Thoracic aorta endothelial cell (primary cell): Measurements from ENCODE around the gene PCDHA9. TPM values are rescaled to one million over a fixed set of nuclear protein-coding genes. Genes with fewer than 3 reads are reported as not detected.

Source experiments
- total RNA-seq: library from RNA; depleted of rRNA; stranded (reverse); fragments of >200 nt; gene quantifications from 2 replicates; pipeline ENCODE4 v1.2.3, GENCODE V29; 2012

Gene PCDHA9, protein sequence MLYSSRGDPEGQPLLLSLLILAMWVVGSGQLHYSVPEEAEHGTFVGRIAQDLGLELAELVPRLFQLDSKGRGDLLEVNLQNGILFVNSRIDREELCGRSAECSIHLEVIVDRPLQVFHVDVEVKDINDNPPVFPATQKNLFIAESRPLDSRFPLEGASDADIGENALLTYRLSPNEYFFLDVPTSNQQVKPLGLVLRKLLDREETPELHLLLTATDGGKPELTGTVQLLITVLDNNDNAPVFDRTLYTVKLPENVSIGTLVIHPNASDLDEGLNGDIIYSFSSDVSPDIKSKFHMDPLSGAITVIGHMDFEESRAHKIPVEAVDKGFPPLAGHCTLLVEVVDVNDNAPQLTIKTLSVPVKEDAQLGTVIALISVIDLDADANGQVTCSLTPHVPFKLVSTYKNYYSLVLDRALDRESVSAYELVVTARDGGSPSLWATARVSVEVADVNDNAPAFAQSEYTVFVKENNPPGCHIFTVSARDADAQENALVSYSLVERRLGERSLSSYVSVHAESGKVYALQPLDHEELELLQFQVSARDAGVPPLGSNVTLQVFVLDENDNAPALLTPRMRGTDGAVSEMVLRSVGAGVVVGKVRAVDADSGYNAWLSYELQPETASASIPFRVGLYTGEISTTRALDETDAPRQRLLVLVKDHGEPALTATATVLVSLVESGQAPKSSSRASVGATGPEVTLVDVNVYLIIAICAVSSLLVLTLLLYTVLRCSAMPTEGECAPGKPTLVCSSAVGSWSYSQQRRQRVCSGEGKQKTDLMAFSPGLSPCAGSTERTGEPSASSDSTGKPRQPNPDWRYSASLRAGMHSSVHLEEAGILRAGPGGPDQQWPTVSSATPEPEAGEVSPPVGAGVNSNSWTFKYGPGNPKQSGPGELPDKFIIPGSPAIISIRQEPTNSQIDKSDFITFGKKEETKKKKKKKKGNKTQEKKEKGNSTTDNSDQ
- total RNA-seq = under 0.01 and 0.07 TPM in 2 replicates

DNA sequence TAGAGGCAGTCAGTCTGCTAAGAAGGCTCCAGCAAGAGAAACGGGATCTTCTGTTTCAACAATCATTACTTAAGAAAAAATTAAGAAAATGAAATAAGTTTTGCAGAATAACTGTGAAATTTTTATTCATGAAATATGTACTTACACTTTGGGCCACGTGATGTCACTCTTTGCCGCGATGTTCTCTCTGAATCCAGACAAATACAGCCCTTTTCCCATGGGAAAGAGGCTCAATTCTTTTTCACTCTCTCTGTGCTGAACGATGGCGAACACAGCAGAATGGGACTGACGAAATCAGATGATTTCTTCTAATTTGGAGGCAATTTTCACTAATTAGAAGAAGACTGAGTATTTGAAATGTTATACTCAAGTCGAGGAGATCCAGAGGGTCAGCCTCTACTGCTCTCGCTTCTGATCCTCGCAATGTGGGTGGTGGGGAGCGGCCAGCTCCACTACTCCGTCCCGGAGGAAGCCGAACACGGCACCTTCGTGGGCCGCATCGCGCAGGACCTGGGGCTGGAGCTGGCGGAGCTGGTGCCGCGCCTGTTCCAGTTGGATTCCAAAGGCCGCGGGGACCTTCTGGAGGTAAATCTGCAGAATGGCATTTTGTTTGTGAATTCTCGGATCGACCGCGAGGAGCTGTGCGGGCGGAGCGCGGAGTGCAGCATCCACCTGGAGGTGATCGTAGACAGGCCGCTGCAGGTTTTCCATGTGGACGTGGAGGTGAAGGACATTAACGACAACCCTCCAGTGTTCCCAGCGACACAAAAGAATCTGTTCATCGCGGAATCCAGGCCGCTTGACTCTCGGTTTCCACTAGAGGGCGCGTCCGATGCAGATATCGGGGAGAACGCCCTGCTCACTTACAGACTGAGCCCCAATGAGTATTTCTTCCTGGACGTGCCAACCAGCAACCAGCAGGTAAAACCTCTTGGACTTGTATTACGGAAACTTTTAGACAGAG, at the start of gene PCDHA9:
PCDHA9 (plus strand) TSS at position 244 of the 964 bp plus-strand sequence; CDS start at position 358, 114 bp downstream.

DNA sequence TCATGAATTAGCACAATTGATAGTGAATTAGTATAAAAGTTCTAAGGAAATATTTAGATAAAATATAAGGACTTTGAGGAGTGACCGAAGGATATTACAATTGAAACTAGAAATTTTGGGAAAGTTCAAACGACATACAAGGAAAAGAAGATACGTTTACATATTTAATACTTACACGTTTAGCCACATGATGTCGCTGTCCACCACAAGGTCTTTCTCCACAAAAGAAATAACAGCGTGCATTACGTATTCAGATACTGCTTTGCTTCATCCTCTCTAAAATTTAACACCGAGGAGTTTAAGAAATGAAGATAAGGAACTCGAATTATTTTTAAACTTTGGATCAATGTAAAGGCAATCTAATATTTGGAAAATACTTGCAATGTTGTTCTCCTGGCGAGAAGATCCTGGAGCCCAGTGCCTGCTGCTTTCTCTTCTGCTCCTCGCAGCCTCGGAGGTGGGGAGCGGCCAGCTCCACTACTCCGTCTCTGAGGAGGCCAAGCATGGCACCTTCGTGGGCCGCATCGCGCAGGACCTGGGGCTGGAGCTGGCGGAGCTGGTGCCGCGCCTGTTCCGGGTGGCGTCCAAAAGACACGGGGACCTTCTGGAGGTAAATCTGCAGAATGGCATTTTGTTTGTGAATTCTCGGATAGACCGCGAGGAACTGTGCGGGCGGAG, 47.2 kb upstream of the PCDHA9 start, which contains the start of gene PCDHA3:
PCDHA3 (plus strand) TSS at position 242 of the 678 bp plus-strand sequence.

DNA sequence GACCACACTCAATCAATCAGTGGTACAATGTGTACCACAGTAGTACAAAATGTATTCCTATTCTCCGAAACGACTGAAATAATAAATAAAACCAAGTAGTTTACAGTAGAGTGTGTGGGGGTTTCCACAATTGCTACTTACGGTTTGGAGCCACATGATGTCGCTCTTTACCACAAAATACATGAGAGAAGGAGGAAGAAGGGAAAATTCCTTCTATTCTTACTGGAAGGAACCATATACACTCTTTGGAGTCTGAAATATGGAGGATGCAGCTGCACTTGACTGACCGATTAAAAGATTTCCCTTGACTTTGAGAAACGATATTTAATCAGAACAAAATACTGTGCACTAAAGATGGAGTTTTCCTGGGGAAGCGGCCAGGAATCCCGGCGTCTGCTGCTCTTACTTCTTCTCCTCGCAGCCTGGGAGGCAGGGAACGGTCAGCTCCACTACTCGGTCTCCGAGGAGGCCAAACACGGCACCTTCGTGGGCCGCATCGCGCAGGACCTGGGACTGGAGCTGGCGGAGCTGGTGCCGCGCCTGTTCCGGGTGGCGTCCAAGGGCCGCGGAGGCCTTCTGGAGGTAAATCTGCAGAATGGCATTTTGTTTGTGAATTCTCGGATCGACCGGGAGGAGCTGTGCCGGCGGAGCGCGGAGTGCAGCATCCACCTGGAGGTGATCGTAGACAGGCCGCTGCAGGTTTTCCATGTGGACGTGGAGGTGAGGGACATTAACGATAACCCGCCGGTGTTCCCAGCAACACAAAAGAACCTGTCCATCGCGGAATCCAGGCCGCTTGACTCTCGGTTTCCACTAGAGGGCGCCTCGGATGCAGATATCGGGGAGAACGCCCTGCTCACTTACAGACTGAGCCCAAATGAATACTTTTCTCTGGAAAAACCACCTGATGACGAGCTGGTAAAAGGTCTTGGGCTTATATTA, 41.1 kb upstream of the PCDHA9 start, which contains the start of gene PCDHA4:
PCDHA4 (plus strand) TSS at position 235 of the 942 bp plus-strand sequence.

DNA sequence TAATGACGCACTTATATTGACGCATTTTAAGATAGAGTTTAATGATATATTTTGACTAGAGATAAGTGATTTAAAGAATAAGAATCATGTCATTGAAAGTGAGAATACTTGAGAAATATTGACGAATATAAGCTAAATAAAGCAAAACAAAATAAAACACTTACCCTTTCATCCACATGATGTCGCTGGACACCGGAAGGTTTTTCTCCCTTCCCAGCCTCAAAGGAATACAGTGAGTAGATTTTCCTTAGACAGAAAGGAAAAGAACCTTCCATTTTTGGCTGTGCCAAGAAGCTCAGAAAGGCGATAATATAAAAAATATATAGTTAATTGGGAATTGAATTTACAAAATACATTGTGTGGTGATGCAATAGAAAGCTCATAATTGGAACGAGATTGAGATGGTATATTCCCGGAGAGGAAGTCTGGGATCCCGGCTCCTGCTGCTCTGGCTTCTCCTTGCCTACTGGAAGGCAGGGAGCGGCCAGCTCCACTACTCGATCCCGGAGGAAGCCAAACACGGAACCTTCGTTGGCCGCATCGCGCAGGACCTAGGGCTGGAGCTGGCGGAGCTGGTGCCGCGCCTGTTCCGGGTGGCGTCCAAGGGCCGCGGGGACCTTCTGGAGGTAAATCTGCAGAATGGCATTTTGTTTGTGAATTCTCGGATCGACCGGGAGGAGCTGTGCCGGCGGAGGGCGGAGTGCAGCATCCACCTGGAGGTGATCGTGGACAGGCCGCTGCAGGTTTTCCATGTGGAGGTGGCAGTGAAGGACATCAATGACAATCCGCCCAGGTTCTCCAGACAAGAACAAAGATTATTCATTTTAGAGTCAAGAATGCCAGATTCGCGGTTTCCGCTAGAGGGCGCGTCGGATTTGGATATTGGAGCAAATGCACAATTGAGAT, 26.6 kb upstream of the PCDHA9 start, which contains the start of gene PCDHA5:
PCDHA5 (plus strand) TSS at position 239 of the 906 bp plus-strand sequence.

DNA sequence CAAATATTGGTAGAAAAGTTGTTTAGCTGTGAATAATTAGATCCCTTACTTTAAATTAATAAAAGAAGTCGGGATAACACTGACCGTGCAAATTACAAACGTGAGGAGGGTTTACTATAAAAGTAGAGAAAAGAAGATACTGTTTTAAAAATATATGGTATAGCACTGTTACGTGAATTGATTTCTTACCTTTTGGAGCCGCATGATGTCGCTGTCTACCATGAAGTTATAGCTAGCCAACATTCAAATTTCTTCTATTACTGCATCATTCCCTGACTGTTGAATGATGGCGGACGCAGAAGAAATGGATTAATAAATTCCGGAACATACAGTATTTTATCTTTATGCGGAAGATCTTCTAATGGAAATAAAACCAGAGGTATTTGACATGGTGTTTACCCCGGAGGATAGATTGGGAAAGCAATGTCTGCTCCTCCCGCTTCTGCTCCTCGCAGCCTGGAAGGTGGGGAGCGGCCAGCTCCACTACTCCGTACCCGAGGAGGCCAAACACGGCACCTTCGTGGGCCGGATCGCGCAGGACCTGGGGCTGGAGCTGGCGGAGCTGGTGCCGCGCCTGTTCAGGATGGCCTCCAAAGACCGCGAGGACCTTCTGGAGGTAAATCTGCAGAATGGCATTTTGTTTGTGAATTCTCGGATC, 20.3 kb upstream of the PCDHA9 start, which contains the start of gene PCDHA6:
PCDHA6 (plus strand) TSS at position 257 of the 658 bp plus-strand sequence; CDS start at position 389, 132 bp downstream.

DNA sequence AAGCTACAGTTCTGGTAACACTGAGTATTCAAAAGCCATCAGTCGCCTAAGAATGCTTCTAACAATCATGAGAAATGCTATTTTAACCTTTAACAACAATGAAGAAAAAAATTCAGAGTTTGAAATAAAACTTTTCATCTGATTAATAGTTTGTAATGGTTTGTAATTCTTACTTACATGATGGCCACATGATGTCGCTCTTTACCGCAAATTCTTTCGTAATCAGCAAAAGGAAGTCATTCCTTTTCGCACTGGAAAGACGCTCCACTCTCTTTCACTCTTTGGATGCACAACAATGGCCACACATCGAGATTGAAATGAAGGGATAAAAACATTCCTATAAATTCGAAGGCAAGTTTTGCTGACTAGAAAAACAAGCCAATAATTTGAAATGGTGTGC, 14.2 kb upstream of the PCDHA9 start, which contains the start of gene PCDHA7:
PCDHA7 (plus strand) TSS at position 277 of the 400 bp plus-strand sequence; CDS start at position 392, 115 bp downstream.

DNA sequence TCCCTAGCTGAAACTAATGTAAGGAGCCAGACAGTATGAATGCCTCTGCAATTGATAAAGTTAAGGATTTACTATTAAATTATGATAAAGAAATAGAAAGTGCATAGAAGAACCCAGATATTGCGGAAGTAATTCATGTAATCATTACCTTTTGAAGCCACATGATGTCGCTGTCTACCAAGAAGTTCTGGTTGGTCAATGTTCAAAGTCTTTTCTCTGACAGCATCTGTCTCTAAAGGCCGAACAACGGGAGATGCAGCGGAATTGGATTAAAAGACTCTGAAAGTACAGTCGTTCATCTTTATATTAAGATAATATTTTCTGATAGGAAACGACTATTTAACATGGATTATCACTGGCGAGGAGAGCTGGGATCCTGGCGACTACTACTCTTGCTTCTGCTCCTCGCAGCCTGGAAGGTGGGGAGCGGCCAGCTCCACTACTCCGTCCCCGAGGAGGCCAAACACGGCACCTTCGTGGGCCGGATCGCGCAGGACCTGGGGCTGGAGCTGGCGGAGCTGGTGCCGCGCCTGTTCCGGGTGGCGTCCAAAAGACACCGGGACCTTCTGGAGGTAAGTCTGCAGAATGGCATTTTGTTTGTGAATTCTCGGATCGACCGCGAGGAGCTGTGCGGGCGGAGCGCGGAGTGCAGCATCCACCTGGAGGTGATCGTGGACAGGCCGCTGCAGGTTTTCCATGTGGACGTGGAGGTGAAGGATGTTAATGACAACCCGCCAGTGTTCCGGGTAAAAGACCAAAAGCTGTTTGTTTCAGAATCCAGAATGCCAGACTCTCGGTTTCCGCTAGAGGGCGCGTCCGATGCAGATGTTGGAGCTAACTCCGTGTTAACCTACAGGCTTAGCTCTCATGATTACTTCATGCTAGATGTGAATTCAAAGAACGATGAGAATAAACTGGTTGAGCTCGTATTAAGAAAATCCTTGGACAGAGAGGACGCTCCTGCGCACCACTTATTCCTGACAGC, 6.9 kb upstream of the PCDHA9 start, which contains the start of gene PCDHA8:
PCDHA8 (plus strand) TSS at position 210 of the 985 bp plus-strand sequence; CDS start at position 345, 135 bp downstream.

DNA sequence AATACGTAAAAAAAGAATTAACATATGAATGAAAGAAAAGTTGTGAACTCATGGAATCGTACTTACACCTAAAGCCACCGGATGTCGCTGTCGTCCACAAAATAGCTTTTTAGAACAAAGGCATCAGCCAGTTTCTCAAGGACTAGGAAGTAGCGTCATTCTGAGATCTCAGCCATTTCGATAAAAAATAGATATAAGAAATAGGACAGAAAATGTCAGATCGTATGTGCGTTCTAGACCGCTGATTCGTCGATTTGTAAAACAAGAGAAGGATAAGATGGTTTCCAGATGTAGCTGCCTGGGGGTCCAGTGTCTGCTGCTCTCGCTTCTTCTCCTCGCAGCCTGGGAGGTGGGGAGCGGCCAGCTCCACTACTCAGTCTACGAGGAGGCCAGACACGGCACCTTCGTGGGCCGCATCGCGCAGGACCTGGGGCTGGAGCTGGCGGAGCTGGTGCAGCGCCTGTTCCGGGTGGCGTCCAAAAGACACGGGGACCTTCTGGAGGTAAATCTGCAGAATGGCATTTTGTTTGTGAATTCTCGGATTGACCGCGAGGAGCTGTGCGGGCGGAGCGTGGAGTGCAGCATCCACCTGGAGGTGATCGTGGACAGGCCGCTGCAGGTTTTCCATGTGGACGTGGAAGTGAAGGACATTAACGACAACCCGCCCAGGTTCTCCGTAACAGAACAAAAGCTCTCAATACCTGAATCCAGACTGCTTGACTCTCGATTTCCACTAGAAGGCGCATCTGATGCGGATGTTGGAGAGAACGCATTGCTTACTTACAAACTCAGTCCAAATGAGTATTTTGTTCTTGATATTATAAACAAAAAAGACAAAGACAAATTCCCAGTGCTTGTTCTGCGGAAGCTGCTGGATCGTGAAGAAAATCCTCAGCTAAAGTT, 7.8 kb downstream of the PCDHA9 start, which contains the start of gene PCDHA10:
PCDHA10 (plus strand) TSS at position 126 of the 903 bp plus-strand sequence; CDS start at position 278, 152 bp downstream.

DNA sequence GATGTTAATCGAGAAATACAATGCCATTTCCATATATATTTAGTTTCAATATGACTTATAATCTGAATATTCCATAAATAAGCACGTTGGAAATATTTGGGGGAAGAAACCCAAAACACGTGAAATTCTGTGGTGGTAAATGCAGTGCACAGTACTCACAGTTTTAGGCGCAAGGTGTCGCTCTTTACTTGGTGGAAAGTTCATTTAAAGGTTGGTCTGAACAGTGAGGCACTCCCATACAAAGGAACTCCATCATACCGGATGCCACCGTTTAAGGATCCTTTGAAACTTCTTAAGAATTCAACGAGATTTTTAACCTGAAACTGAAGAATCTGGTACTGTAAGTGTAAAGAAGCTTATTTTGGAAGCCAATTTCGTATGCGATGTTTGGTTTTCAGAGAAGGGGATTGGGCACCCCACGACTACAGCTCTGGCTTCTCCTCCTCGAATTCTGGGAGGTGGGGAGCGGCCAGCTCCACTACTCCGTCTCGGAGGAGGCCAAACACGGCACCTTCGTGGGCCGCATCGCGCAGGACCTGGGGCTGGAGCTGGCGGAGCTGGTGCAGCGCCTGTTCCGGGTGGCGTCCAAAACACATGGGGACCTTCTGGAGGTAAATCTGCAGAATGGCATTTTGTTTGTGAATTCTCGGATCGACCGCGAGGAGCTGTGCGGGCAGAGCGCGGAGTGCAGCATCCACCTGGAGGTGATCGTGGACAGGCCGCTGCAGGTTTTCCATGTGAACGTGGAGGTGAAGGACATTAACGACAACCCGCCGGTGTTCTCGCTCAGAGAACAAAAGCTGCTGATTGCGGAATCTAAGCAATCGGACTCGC, 20.8 kb downstream of the PCDHA9 start, which contains the start of gene PCDHA11:
PCDHA11 (plus strand) TSS at position 237 of the 834 bp plus-strand sequence; CDS start at position 384, 147 bp downstream.

DNA sequence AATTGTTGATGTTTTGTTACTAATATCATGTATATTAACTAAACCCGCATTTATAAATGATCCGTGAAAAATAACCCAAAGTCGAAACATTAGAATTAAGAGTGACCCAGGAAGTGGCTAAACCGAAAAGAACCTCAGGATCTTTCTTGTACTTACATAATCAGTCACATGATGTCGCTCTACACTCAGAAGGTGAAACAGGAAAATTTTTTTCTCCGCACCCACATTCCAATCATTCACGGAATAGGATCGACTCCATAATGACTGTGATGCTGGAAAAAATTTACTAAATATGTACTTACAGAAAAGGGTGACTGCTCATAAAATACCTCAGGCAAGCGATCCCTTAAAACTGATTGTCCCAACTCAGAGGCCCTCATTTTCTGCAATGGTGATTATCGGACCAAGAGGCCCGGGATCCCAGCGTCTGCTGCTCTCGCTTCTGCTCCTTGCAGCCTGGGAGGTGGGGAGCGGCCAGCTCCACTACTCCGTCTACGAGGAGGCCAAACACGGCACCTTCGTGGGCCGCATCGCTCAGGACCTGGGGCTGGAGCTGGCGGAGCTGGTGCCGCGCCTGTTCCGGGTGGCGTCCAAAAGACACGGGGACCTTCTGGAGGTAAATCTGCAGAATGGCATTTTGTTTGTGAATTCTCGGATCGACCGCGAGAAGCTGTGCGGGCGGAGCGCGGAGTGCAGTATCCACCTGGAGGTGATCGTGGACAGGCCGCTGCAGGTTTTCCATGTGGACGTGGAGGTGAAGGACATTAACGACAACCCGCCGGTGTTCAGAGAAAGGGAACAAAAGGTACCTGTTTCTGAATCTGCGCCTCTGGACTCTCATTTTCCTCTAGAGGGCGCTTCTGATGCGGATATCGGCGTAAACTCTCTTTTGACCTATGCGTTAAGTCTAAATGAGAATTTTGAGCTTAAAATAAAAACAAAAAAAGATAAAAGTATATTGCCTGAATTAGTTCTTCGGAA, 27.2 kb downstream of the PCDHA9 start, which contains the start of gene PCDHA12:
PCDHA12 (plus strand) TSS at position 224 of the 981 bp plus-strand sequence; CDS start at position 389, 165 bp downstream.

DNA sequence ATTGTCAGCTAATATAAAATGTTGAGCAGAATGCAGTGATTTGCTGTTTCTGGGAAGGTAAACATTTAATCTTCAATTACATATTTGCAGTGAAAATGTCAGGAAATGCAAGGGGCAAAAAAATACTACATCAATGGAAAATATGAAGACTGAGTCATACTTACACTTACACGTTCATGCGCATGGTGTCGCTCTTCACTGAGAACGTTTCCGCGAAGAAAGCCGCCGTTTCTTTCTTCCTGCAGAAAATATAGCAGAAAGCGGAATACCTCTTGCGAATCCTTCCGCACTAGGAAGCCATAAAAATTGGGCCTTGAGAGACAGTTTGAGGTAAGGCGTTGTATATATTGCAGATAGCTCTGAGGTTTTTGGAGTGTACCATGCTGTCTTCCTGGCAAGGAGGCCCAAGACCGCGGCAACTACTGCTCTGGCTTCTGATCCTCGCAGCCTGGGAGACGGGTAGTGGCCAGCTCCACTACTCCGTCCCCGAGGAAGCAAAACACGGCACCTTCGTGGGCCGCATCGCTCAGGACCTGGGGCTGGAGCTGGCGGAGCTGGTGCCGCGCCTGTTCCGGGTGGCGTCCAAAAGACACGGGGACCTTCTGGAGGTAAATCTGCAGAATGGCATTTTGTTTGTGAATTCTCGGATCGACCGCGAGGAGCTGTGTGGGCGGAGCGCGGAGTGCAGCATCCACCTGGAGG, 33.9 kb downstream of the PCDHA9 start, which contains the start of gene PCDHA13:
PCDHA13 (plus strand) TSS at position 236 of the 702 bp plus-strand sequence; CDS start at position 381, 145 bp downstream.

